NCI-H187 (cell line): ENCODE results near the gene F12.

Experiments
- DNase-seq, 2 experiments: peaks; one replicate each; lab custom pipeline; 2025; lab: John Stamatoyannopoulos, UW

F12 gene

DNA sequence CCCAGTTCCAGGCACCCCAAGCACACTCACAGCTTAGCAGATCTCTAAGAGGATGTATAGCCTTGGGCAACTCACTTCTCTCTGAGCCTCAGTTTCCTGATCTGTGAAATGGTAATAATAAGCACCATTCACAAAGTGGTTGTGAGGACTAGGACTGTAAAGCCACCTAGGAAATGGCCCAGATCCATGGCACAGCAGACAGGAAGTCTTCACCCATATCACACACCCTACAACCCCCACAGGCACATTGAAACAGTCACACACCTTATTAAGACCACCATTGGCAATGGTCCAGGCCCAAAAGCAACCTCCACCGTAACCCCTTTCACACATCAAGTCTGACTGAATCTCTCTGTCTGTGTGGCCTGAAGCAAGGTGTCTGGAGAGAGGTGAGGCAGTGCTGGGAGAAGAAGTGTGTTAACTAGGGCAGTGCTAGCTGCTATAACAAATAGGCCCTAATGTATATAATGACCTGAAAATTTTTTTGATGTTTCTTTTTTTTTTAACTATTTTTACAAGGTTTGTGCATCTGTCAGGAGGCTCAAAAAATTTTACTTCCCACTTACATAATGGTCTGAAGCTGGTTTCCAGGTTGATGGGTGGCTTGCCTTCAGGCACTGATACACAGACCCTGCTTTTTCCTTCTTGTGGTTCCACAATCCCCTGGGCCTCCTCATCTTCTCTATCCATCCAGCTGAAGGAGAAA lies 54.0 kb downstream of the F12 start:
- DNase-seq = no peak

DNA sequence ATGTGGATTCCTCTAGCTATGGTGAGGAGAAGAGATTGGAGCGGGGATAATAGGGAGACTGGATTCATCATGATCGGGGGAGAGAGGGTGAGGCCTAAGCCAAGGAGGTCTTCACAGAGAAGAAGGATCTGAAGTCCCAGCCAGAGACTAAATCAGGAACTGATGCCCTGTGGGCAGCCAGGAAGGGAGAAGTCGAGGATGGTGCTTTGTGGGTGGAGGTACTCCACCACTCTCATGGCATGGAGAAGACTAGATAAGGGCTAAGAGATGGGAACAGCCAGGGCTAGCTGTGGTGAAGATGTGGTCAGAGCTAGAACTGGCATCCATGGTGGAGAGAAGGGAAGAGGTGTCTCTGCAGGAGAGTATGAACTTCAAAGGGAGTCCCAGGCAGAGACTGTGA lies 54.7 kb downstream of the F12 start:
- DNase-seq = no peak

DNA sequence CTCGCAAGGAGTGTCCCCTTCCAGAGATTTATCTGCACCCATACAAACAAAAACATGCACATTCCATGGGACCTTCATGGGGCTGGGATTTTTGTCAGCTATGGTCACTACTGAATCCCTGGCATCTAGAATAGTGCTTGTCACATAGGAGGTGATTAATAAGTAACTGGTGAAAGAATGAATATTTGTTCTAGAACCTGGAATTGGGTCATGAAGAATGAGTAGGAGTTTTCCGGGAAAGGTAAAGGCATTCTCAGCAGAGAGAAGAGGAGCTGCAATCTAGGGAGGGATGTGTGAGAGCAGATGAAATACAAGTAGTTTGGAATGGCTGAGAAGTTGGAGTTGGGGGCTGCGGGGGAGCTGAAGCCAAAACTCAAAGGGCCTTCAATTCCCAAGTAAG lies 55.1 kb downstream of the F12 start:
- DNase-seq = no peak

DNA sequence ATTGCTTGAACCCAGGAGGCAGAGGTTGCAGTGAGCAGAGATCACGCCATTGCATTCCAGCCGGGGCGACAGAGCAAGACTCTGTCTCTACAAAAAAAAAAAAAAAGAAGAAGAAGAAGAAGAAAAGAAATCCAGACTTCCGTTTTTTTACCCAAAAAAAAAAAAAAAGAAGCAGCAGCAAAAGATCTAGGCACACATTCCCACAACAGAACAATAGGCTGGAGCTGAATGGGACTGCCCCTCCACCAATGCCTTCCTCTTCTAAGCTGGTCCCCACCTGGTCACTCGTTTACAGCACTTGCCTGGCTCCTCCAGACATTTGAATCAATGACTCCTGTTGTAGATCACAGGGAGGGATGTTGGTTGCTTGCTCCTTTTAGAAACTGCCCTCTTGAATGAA lies 56.3 kb downstream of the F12 start:
- DNase-seq = no peak
